Cardiac septum (tissue), 1 donor: ENCODE data around the gene NBAS. TPM values are rescaled to one million over a fixed set of nuclear protein-coding genes. Genes with fewer than 3 reads are reported as not detected.
"Not testable (repeated sequence)": the region's sequence is repeated elsewhere in the genome, so short reads cannot be mapped to it uniquely, and the experiment has no call there.

Source experiments
- DNase-seq: peaks from one replicate; pipeline ENCODE4 v3.0.0-alpha.2; 2020; ENCODE audit warnings: low spot score
- intact Hi-C: fragments of 100-400 bp; cut with DNase I; formaldehyde crosslinking; loops from one replicate; pipeline ENCODE4 v1.14.0; 2022
- total RNA-seq: library from RNA; stranded (reverse); fragmentation: NEBNext Ultra II Directional; extraction: Animal tissue kit (Norgen Biotek cat#: 25700); gene quantifications from one replicate; pipeline ENCODE4 v1.2.1, GENCODE V29; 2021
- donor health status: DM: no; HTN: no; CAD: no.

NBAS gene
- total RNA-seq, 1 donor from 2014 or later: 38.9 TPM

DNA sequence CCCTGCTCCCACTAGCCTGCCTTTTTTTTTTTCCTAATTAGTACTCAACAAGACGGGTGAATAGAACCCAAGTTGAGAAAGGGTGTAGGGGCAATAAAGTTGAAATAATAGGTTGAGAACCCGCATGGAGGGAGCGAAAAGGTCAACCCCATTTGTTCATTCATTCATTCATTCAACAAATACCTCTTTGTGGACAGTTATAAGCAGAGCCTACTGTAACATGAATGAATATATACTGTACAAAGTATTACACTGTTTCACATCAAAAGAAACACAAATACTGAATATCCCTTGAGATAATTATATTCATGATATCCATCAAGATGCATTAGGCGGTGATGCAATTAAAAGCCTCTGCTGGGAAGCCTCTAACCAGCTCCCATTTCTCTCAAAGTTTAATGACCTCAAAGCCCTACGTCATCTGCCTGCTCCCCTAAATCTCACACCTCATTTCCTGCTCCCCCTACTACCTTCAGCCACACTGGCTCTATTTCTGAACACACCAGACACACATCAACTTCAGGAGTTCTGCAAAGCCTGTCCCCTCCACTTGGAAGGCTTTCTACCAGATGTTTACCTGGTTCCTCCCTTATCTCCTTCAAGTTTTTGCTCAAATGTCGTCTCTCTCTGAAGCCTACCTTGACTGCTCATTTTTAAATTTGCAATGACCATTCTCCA, 1.4 kb upstream of the NBAS start:
- no peak for DNase-seq
- intact Hi-C loops: no loop called here

DNA sequence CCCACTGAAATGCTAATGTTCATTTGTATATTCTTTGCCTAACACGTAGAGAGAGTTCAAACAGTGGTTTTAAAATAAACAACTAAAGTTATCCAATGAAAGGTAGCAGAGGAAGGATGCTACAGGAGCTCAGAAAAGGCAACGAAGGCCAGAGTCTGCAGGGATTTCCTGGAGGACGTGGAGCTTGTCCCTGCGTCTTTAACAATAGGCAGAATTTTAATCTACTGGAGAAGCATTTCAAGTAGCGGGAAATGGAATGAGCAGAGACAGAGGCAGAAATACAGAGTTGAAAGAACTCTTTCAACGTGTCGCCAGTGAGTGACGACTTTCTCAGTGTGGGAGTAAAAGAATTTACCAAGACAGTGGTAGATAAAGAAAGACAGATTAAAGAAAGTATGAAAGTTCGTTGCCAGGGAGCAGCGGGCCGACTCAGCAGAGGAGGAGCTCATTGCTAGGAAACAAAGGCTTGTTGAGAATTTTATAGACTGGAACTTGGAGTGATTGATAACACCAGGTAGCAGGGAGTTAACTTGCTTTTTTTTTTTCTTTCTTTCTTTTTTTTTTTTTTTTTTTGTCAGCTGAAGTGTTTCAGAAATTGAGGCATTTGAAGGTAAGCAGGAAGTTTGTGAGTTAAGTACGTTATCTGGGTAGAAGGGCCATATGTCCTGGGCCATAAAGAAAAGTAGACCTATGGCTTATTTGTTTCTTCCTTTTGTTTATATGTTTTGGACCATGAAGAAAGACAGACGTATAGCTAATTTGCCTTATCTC, 625 bp upstream of the NBAS start:
- no peak for DNase-seq
- intact Hi-C loops: loop anchor here (1.0 kb wide), 1 partner anchor 30 kb away; the partner anchor contains the start of gene DDX1

DNA sequence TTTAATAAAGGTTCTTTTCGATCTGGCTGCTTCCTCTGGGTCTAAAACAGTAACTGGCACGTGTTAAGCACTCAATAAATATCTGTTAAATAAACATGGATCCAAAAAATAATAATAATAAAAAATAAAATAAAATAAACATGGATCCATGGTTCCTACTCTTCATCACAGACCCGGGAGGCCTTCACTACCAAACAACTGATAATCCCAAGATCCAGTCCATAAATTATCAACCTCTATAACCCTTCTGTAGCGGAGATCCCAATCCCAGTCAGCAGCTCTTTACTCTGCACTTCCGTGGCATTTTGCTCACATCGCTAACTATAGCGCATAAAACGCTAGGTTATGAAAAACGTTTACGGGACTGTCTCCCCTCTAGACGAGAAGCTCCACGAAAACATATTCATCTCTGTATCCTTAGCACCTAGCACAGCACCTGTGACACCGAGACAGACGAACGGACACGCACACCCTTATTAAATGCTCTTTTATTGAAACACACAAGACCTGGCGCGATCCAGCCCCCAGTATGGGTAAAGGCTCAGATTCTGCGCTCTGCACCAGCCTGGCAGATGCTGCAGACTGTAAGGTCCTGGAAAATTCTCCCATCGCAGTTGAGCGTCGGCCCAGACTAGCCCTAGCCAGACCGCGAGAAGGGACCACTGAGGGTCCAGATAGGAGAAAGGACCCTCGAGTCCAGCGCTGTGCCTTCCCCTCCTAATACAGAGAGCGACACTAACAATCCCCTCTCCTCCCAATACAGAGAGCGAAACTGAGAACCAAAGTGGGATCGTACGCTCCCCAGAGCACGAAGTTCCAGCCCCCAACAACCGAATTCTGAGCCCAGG, 770 bp downstream of the NBAS start:
- intact Hi-C loops: no loop called here
- DNase-seq: no peak

DNA sequence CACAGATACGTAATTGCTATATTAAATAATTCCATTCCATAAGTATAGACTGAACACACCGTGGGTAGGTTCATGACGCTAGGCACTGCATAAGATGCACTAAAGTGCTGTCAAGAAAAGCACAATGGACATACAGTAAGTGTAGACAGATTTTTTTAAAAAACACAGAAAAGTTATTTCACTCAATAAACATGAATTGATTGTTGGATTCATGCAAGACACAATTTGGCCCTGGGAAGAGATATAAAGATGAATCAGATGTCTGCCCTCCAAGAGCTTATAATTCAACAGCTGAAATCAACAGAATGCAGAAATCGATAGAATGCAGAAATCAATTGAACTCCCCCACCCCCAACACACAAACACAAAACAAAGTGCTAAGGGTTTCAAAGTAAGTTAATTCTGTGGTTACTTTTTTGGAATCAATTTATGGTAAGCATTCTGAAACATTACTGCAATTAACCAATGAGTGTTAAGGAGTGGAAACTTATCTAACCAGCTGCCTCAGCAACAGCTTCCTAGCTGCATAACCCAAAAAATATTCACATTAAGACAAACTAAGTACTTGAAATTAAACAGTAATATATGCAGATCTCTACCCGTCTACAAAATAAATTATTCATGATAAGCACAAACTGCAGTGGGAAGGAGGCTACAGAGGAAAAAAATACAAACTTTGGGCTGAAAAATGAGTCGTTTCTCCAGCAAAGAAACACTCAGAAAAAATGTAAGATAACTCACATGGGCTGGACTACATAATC, 1.6 kb downstream of the NBAS start:
- intact Hi-C loops: no loop called here

DNA sequence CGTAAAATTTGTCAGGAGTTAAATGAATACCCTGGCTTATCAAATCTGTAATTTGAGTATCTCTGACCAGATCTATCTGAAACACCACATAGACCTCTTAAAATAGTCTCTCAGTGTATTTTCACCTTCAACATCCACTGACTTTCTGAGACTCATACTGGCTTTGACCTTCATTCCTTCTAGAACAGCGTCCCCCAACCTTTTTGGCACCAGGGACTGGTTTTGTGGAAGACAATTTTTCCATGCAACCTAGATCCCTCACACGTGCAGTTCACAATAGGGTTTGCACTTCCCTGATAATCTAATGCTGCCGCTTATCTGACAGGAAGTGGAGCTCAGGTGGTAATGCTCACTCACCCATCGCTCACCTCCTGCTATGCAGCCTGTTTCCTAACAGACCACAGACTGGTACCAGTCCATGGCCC, 3.2 kb downstream of the NBAS start:
- DNase-seq: no peak
- intact Hi-C loops: no loop called here

More for the DNA sequence above, 1.6 kb downstream of the NBAS start:
- no peak for DNase-seq

DNA sequence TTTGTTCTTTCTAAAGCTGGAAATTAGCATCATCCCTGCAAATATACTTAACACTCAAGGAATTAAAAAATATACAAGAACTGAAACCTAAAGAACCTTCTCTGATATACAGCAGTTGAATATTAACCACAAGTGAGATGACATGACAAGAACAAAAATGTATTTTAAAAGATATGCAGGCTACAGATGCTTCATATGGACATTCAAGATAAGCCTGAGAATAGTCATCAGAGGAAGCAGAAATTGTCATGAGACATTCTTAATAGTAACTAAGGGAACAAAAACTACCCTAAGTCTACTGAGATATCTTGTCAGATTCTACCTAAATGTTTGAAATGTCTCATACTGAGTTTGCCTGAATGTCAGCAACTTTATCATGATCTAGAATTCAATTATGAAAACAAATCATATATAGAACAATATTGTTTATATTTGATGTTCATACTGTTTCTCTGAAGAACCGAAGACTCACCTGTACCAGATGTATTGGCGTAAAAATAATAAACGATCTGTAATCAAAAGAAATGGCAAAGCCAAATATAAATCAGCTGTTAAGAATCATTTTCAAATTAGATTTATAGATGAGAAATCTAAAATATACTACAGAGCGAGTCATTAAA, 4.7 kb downstream of the NBAS start:
- DNase-seq: no peak
- intact Hi-C loops: no loop called here

DNA sequence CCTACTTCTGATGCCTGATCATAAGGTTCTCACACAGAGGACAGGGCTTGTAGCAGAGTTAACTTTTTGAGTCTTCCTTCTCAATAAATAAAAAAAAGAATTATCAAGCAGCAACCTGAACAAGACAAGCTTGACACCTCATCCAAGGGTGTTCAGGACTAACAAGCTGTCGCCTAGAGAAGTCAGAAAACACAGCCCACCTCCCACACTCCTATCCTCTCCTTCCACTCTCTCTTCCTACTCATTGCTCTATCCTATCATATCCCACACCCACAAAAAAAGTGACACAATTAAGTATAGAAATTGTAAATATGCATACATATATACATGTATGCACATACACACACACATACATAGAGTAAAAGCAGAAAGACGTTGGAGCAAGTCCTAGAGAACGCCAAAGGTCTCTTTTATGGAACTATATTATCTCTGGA, 5.4 kb downstream of the NBAS start:
- DNase-seq: no peak
- intact Hi-C loops: no loop called here

DNA sequence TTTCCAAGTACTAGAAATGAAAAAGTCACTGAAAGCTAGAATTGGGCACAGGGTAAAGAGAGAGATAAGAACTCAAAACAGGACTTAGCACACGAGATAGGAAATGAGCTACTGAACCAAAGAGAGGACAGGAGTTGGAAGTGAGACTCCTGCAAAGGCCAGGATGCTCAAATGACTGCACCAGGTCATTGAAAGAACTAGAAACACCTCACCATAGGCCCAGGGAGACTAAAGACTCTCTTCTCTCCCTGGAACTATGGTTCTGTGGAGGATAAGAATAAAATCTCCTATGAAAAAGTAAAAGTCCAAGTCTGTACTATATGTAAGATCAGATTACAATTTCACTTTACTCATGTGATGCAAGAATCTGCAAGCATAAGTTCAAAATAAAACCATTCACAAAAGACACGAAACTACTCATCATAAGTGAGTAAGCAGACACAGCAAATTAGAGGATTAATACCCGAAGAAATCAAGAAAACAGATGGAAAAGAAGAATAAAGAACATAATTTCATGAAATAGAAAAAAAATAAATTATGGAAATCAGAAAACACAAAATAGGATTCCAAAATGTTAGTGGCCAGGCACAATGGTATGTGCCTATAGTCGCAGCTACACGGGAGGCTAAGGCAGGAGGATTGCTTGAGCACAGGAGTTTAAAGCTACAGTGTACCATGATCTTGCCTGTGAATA, 6.5 kb downstream of the NBAS start:
- no peak for DNase-seq
- intact Hi-C loops: no loop called here

DNA sequence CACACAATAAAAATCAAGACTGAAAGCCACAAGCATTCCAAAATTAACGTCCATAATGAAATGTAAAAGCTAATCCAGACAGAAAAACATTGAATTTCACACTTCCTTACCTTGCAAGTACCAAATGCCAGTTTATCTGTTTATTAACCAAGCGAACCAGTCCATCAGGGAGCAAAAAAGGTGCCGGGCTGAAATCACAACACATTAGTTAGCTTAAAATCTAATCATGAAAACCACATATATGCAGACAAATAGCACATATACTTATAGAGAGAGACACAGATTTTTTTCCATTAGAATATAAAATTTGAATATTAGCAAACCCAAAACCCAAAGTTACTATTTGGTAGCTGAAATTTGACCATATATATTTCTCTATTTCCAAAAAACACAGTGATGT, 7.2 kb downstream of the NBAS start:
- intact Hi-C loops: no loop called here
- no peak for DNase-seq

DNA sequence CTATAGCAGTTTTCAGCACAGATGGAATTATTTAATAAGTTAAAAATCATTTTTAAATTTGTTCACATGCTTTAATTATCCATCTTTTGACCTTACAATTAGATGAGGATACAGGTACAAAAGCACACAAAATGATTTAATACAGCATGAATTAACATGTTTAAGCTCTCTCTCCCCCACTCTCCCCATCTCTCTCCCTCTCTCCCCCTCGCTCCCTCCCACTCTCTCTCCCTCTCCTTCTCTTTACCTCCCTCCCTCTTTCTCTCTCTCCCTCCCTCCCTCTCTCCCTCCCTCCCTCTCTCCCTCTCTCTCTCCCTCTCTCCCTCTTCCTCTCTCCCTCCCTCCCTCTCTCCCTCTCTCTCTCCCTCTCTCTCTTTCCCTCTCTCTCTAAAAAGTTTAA, 7.6 kb downstream of the NBAS start:
- no peak for DNase-seq
- intact Hi-C loops: no loop called here

DNA sequence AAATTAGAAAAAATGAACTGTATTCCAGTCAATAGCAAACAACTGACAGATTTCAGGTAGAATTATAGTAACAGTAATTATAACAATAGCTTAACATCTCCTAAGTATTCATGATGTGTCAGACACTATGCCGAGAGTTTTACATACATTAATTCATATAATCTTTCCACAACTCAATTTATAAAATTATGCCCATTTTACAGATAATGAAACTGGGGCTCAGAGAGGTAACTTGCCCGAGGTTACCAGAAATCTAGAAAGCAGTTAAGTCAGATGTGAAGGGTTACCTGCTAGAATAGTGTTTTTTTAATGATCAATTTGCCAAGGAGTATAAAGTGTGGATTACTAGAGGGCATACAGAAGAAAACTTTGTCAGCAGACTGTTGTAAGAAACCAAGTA, 12.2 kb downstream of the NBAS start:
- intact Hi-C loops: no loop called here
- DNase-seq: no peak

DNA sequence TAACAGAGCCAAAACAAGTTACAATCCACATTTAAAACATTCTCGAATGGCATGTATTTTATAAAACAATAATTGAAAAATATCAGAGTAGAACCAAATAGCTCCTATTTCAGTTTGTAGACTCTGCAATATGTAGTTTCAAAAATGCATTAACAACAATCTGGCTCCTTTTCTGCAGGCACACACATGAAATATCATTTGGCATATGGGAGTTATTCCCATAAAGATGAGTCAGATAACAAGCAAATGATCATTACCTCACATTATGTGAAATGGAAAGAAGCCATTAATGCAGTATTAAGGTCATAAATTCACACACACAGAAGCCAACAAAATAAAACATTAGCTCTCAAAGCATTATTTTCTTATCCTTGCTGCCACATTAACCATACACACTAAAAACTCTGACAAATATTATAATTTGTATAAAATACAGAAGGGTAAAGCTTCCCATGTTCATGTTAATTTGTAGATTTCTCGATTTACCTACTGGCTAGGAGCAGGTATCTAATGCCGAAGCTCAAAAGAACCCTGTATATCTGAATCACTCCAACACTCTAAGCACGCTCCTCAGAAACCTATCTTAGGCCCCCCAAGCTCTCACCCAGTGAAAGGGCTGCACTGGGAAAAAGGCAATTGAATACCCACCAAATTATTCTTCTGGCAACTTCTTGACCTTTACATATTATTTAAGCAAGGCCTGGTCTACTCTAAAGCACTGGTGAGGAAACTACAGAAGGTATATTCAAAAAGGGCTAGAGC, 13.8 kb downstream of the NBAS start:
- DNase-seq: no peak
- intact Hi-C loops: no loop called here

DNA sequence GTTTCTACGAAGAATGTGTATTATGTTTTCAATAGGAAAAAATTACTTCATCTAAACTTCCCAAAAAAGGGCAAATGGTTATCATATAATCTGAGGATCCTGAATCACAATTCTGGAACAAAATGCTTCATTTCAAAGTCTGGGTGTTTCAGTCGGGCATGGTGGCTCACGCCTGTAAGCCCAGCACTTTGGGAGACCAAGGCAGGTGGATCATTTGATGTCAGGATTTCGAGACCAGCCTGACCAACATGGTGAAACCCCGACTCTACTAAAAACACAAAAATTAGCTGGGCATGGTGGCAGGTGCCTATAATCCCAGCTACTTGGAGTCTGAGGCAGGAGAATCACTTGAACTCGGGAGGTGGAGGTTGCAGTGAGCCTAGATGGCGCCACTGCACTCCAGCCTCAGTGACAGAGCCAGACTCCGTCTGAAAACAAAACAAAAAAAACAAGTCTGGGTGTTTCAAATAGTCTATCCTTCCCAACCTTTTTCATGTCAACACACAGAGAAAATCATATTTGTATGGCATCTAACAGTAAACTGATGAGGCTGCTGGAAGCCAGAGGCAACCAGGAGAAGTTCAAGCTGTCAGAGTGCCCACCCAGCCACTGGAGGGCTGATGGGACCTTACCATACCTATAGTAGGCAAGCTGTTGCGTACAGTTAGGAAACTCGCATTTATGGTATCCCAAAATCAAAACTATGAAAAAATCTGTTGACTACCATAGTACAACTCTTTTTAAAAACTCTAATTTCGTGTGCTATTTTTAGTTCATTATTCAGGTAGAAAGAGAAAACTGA, 14.6 kb downstream of the NBAS start:
- no peak for DNase-seq
- intact Hi-C loops: no loop called here

DNA sequence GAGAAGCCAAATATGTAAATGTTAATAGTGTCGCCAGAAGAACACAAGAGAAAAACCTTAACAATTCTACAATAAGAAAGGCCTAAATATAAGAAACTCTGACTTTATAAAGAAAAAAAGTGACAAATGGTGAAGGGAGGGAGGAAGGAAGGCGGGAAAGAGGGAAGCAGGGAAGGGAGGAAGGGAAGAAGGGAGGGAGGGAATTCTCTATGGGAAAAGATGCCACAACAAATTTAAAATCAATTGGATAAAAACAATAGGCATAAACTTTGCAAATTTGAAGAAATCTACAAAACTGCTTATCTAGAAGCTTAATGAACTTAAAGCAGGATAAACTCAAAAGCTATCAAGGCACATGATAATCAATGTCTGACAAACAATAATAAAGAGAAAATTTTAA, 16.9 kb downstream of the NBAS start:
- intact Hi-C loops: no loop called here
- DNase-seq: no peak

DNA sequence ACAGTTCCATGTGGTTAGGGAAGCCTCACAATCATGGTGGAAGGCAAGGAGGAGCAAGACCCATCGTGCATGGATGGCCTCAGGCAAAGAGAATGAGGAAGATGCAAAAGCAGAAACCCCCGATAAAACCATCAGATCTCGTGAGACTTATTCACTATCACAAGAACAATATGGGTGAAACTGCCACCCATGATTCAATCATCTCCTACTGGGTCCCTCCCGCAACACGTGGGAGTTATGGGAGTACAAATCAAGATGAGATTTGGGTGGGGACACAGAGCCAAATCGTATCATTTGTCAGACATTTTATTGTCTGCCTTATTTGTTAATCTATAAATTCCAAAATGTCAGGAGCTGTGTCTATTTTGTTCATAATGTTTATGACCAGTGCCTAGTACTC, 17.6 kb downstream of the NBAS start:
- no peak for DNase-seq
- intact Hi-C loops: no loop called here

DNA sequence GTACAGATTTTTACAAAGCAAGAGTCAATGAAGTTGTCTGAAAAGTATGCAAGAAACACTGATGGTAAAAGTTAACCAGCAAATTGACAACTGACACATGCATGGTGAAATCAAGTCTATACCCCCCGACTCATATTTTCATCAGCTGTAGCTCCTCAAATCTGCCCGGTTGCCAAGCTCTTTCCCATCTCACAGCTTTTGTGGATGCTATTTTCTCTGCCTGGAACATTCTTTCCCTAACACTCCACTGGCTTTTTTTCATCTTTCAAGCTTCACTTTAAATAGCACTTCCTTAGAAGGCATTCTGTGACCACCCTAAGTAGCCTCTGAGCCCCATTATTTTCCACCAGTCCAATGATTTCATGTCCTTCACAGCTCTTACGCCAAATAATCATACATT, 18.1 kb downstream of the NBAS start:
- intact Hi-C loops: no loop called here
- DNase-seq: no peak

DNA sequence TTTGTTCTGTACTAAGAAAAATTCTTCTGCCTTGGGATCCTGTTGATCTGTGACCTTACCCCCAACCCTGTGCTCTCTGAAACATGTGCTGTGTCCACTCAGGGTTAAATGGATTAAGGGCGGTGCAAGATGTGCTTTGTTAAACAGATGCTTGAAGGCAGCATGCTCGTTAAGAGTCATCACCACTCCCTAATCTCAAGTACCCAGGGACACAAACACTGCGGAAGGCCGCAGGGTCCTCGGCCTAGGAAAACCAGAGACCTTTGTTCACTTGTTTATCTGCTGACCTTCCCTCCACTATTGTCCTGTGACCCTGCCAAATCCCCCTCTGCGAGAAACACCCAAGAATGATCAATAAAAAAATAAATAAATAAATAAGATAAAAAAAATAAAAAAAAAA, 18.9 kb downstream of the NBAS start:
- DNase-seq, intact Hi-C loops: not testable (repeated sequence)
